ENCODE measurements around the gene LRRC7.

DNA sequence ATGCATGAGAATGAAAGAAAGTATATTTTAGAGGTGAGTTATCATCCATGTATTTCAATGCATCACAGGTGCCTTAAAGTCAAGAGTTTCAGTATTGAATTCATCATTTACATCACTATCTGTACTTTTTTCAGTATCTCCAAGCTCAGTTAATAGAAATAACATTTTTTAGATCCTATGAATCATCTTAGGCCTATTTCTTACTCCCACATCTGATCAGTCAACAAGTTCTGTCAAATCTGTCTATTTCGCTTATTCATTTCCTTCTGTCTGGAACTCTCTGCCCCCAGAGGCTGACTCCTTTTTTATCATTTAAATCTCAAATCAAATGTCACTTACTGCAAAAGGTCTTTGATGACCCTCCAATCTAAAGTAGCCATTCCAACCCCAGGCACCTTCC, 295.2 kb downstream of the LRRC7 start:
- TF ChIP-seq, protein P1, sequence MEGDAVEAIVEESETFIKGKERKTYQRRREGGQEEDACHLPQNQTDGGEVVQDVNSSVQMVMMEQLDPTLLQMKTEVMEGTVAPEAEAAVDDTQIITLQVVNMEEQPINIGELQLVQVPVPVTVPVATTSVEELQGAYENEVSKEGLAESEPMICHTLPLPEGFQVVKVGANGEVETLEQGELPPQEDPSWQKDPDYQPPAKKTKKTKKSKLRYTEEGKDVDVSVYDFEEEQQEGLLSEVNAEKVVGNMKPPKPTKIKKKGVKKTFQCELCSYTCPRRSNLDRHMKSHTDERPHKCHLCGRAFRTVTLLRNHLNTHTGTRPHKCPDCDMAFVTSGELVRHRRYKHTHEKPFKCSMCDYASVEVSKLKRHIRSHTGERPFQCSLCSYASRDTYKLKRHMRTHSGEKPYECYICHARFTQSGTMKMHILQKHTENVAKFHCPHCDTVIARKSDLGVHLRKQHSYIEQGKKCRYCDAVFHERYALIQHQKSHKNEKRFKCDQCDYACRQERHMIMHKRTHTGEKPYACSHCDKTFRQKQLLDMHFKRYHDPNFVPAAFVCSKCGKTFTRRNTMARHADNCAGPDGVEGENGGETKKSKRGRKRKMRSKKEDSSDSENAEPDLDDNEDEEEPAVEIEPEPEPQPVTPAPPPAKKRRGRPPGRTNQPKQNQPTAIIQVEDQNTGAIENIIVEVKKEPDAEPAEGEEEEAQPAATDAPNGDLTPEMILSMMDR (IDR thresholded peaks at IDR 0.05): no peak
- no peak for TF ChIP-seq POLR2A (IDR thresholded peaks at IDR 0.05)

Data from esophagus squamous epithelium (tissue), 4 donors.